Adrenal gland (tissue), 12 donors: ENCODE data around the gene MYH10. TPM values are rescaled to one million over a fixed set of nuclear protein-coding genes. Genes with fewer than 3 reads are reported as not detected.
"Not testable (repeated sequence)": the region's sequence is repeated elsewhere in the genome, so short reads cannot be mapped to it uniquely, and the experiment has no call there.

Experiments used
- DNase-seq, 7 donors: peaks; one replicate each; pipeline ENCODE4 v3.0.0-alpha.2; 2019 to 2020
- H3K27ac ChIP-seq, 5 donors: fragments of 200-600 bp; sonication (generic) in 4 of 5; 1 replicate in 3 of 5; 2 replicates in 2 of 5; pipeline versions ENCODE4 v1.5.1 to v1.8.0; 2016 to 2020; ENCODE audit warnings: mild to moderate bottlenecking in 1 of 5
- H3K27me3 ChIP-seq: fragments of 200-600 bp; 2 replicates; pipeline ENCODE4 v1.8.0; 2021
- H3K36me3 ChIP-seq, 2 donors: fragments of 200-600 bp; replicated peaks in 1 of 2; 1 replicate in 1 of 2; 2 replicates in 1 of 2; pipeline versions ENCODE4 v1.5.1 to v1.8.0; 2018 to 2022
- H3K4me1 ChIP-seq, 2 donors: fragments of 200-600 bp; replicated peaks in 1 of 2; 1 replicate in 1 of 2; 2 replicates in 1 of 2; pipeline versions ENCODE4 v1.5.1 to v1.8.0; 2018 to 2021
- H3K4me3 ChIP-seq, 4 donors: fragments of 200-600 bp; sonication (generic) in 3 of 4; one replicate each; pipeline ENCODE4 v1.5.1; 2016 to 2018
- H3K9me3 ChIP-seq, 3 donors: fragments of 200-600 bp; sonication (generic) in 1 of 3; replicated peaks in 1 of 3; 1 replicate in 2 of 3; 2 replicates in 1 of 3; pipeline versions ENCODE4 v1.5.1 to v1.8.0; 2016 to 2021
- POLR2A ChIP-seq, 2 donors: fragments of 450-650 bp; IDR thresholded peaks; one replicate each; pipeline ENCODE4 v1.6.1; 2017; ENCODE audit warnings: antibody characterized with exemption in 2 of 2, mild to moderate bottlenecking in 2 of 2, moderate library complexity in 1 of 2
- WGBS, 4 donors: extraction: QIAGEN DNeasy Blood & Tissue Kit in 2 of 4; methylation state at CpG; one replicate each; pipeline versions ENCODE4 v1.1.5 to v1.1.7; 2013 to 2017; 5-methylcytosine and 5-hydroxymethylcytosine counted together
- intact Hi-C, 2 donors: fragments of 100-400 bp; cut with DNase I; formaldehyde crosslinking; loops; one replicate each; pipeline versions ENCODE4 v1.14.1 to v1.15.0; 2022 to 2023
- polyA plus RNA-seq, 3 donors: library from polyadenylated mRNA; stranded (reverse); fragments of 200-250 nt in 2 of 3; fragments of 350-450 nt in 1 of 3; fragmentation: Illumina TruSeq in 1 of 3; extraction: RNeasy Lipid Tissue Mini Kit (QIAGEN cat#74804) in 1 of 3; gene quantifications; one replicate each; pipeline ENCODE4 v1.2.3, GENCODE V29; 2013 to 2014
- total RNA-seq, 9 donors: library from RNA; depleted of rRNA in 4 of 9; stranded (reverse); fragments of >200 nt in 4 of 9; fragments of 120-200 nt in 1 of 9; fragmentation: NEBNext Ultra II Directional in 1 of 9; extraction: Animal tissue kit (Norgen Biotek cat#: 25700) in 1 of 9; gene quantifications; one replicate each; pipeline versions ENCODE4 v1.1.0 to v1.2.4, GENCODE V29; 2013 to 2023
- TF ChIP-seq, protein P1 (sequence below), 6 experiments: fragments of 450-650 bp in 4 of 6; fragments of 200-600 bp in 2 of 6; sonication (generic) in 1 of 6; IDR thresholded peaks; 1 replicate in 5 of 6; 2 replicates in 1 of 6; pipeline versions ENCODE4 v1.5.1 to v1.8.0; 2016 to 2021; ENCODE audit warnings: antibody characterized with exemption in 6 of 6, mild to moderate bottlenecking in 2 of 6, moderate library complexity in 1 of 6
- donor health status: healthy with polysubstance abuse.
- donor health status: Bipolar disorder and iron deficiency.
- donor health status: DM: yes; HTN: yes; CAD: no.
- donor health status: DM: no; HTN: no; CAD: no.
- donor health status: DM: no; HTN: no; CAD: no.
- donor health status: DM: yes; HTN: yes; CAD: no.

MYH10 gene
- total and polyA plus RNA-seq, 12 donors: 9.8 to 101 (median 41.0) TPM

DNA sequence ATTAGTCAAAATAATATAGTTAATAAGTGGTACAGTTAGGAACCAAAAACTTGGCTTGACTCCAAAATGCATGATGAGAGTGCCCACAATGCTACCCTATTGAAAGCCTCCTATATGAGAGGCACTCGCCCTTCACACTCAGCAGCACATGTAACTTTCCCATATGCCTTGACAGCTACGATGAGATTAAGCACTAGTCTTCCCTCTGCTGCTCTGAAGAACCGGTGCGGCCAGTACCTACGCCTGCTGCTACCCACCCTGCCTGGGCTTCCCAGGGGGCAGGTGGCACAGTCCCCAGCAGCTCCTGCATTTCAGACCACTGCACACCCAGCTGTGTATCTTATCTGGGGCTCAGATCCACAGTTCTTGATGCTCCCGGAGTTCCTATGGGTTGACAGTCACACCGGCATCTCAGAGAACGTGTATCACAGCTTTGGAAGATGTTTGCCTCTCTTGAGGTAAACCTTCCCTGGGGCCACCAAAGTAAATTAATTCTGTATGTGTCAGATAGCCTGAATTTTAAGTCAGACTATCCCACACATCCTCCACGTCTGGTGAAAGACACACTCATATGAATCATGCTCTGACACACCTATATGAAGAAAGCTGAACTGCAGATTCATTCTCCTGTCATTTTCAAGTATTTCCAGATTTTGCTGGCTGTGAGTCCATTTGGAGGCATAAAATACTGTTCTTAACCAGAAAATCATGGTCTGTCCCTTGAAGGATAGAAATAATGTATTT, 77.8 kb downstream of the MYH10 start:
- Histone ChIP-seq H3K4me1 (no peaks in the 10 kb centered on the region), H3K36me3 (no peaks in the 10 kb centered on the region), H3K27me3 (no peaks in the 10 kb centered on the region), H3K4me3 (no peak overlapping the region), H3K27ac (no peak overlapping the region), H3K9me3 (no peaks in the 10 kb centered on the region)
- intact Hi-C loops: no loop called here
- 86 to 95% (median 90%) methylated on average over 9 of the region's 9 CpGs for WGBS, 4 donors
- no peak for TF ChIP-seq POLR2A (IDR thresholded peaks at IDR 0.05)
- TF ChIP-seq, protein P1, sequence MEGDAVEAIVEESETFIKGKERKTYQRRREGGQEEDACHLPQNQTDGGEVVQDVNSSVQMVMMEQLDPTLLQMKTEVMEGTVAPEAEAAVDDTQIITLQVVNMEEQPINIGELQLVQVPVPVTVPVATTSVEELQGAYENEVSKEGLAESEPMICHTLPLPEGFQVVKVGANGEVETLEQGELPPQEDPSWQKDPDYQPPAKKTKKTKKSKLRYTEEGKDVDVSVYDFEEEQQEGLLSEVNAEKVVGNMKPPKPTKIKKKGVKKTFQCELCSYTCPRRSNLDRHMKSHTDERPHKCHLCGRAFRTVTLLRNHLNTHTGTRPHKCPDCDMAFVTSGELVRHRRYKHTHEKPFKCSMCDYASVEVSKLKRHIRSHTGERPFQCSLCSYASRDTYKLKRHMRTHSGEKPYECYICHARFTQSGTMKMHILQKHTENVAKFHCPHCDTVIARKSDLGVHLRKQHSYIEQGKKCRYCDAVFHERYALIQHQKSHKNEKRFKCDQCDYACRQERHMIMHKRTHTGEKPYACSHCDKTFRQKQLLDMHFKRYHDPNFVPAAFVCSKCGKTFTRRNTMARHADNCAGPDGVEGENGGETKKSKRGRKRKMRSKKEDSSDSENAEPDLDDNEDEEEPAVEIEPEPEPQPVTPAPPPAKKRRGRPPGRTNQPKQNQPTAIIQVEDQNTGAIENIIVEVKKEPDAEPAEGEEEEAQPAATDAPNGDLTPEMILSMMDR (IDR thresholded peaks at IDR 0.05): no peak
- no peak for DNase-seq

DNA sequence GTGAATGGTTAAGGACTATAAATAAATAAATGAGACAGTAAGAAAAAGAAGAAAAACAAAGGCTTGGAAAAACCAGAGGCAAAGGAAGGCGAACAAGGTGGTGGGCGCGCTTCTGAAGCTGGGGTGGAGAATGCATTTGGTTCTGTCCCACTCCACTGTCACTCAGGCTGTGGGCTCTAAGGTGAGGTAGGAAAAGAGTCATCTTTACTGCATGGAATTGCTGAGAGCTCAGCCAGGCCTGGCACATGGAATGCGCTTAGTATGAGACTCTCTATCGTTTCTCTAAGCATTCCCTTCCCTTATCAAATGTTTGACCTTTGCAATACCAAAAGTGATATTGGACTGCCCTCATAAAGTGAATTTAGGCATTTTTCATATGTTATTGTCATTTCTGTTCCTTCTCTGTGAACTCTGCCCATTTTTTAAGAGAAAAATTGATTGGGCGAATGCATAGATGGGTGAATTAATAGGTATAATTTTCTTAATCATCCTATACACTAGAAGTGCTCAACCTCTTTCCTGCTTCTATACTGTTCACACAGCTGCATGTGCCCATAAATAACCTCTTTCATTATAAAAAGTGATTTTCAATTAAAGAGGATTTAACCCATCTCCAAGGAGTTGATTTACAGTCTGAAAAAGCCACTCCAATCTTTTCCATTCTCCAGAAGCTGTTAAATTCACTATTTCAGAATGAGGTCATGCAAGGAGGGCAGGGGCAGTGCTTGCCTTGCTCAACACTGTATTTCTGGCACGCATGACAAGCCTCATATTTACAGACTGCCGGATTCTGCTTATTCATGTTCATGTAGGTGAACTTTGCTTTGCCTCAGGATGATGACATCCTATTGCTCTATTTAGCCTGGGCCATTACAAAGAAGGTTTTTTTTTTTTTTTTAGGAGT, 87.7 kb downstream of the MYH10 start:
- H3K9me3 ChIP-seq: no peaks in the 10 kb centered on the region
- WGBS, 4 donors: 69 to 81% (median 76%) methylated on average over 8 of the region's 8 CpGs
- H3K4me1 ChIP-seq: peaks cover 0 to 6% of the 10 kb centered on the region in 2 donors
- no peaks in the 10 kb centered on the region for H3K27me3 ChIP-seq
- peak; percentile 29 to 85 (median 64) for DNase-seq
- no peak overlapping the region for H3K4me3 ChIP-seq
- intact Hi-C loops: no loop called here
- TF ChIP-seq POLR2A (IDR thresholded peaks at IDR 0.05): no peak
- TF ChIP-seq, protein P1 (IDR thresholded peaks at IDR 0.05): no peak
- peak overlapping the region in 2 of 5 donors; percentile 29 to 31 for H3K27ac ChIP-seq
- H3K36me3 ChIP-seq: peaks cover 0 to 17% of the 10 kb centered on the region in 2 donors

DNA sequence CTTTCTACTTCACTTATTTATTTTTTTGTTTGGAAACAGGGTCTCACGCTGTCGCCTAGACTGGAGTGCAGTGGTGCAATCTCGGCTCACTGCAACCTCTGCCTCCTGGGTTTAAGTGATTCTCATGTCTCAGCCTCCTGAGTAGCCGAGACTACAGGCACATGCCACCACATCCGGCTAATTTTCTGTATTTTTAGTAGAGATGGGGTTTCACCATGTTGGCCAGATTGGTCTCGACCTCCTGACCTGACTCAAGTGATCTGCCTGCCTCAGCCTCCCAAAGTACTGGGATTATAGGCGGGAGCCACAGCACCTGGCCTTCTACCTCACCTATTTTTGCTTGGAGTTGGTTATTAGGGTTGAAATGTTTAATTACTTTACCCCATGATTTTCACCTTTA, 90.5 kb downstream of the MYH10 start:
- H3K4me1 ChIP-seq, DNase-seq, H3K9me3 ChIP-seq, H3K4me3 ChIP-seq, intact Hi-C loops, H3K27me3 ChIP-seq, H3K27ac ChIP-seq: not testable (repeated sequence)
- peaks cover 0 to 20% of the 10 kb centered on the region in 2 donors for H3K36me3 ChIP-seq
- WGBS, 4 donors: 92 to 98% (median 97%) methylated on average over 7 of the region's 7 CpGs

DNA sequence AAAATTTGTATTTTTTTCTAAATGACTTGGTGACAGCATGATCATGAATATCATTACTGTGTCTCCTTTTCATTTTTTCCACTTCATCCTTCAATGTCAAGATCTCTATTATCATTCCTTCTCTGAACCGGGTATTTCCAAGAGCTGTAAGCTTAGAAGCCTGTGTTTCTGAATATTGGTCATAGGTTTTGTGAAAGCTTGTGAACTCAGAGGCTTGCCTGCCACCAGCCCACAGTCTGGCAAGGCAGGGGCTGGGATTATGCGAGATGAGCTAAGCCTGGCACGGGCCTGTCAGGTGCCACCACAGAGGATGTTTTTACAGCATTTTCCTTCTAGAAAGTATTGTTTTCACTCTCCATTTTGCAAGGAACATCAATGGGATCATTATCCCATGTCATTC, 92.8 kb downstream of the MYH10 start:
- no peaks in the 10 kb centered on the region for H3K27me3 ChIP-seq
- no peak overlapping the region for H3K27ac ChIP-seq
- peaks cover 0 to 23% of the 10 kb centered on the region in 2 donors for H3K36me3 ChIP-seq
- no peak for DNase-seq
- 70 to 89% (median 84%) methylated on average over 3 of the region's 3 CpGs for WGBS, 4 donors
- no peaks in the 10 kb centered on the region for H3K4me1 ChIP-seq
- intact Hi-C loops: no loop called here
- no peak overlapping the region for H3K4me3 ChIP-seq
- no peaks in the 10 kb centered on the region for H3K9me3 ChIP-seq
- TF ChIP-seq, protein P1 (IDR thresholded peaks at IDR 0.05): no peak
- TF ChIP-seq POLR2A (IDR thresholded peaks at IDR 0.05): no peak
